PFSK-1 (cell line): Measurements from ENCODE around the gene PIGL.

Experiments used
- POLR2AphosphoS5 ChIP-seq: IDR thresholded peaks from 2 replicates; pipeline ENCODE4 v1.6.1; 2012; ENCODE audit warnings: low read depth, mild to moderate bottlenecking, control low read depth, low read length, moderate library complexity
- SIN3A ChIP-seq: IDR thresholded peaks from 2 replicates; pipeline ENCODE4 v1.6.1; 2012; ENCODE audit warnings: mild to moderate bottlenecking, low read length, moderate library complexity, borderline replicate concordance; ENCODE audit not compliant: insufficient read depth
- TAF1 ChIP-seq: IDR thresholded peaks from 2 replicates; pipeline ENCODE4 v1.6.1; 2012; ENCODE audit warnings: low read length, control low read depth, borderline replicate concordance; ENCODE audit not compliant: insufficient read depth
- TF ChIP-seq, protein P1 (sequence below), 2 experiments: IDR thresholded peaks; 2 replicates each; pipeline versions ENCODE4 v1.6.1 to v1.8.0; 2011 to 2012; ENCODE audit warnings: low read depth in 2 of 2, low read length in 2 of 2, control low read depth in 1 of 2, inconsistent platforms in 1 of 2, mild to moderate bottlenecking in 1 of 2, moderate library complexity in 1 of 2; ENCODE audit not compliant: insufficient read depth in 1 of 2

DNA sequence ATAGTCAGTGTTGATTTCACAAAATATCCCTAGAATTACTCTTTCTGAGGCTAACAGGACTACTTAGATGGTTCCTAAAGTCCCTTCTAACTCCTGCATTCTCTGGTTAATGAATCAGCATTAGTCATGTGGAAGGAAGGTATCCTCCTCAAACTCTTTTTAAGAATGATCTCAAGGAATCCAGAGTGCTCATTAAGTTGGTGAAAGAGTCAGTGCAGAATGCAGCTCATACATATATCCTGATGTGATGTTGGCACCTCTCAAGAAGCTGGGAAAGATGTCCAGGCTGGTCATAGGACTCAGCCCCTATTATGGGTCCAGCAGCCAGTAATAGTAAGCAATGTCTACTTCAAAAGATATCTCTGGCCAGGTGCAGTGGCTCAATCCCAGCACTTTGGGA lies 65.5 kb downstream of the PIGL start:
- TF ChIP-seq, protein P1, sequence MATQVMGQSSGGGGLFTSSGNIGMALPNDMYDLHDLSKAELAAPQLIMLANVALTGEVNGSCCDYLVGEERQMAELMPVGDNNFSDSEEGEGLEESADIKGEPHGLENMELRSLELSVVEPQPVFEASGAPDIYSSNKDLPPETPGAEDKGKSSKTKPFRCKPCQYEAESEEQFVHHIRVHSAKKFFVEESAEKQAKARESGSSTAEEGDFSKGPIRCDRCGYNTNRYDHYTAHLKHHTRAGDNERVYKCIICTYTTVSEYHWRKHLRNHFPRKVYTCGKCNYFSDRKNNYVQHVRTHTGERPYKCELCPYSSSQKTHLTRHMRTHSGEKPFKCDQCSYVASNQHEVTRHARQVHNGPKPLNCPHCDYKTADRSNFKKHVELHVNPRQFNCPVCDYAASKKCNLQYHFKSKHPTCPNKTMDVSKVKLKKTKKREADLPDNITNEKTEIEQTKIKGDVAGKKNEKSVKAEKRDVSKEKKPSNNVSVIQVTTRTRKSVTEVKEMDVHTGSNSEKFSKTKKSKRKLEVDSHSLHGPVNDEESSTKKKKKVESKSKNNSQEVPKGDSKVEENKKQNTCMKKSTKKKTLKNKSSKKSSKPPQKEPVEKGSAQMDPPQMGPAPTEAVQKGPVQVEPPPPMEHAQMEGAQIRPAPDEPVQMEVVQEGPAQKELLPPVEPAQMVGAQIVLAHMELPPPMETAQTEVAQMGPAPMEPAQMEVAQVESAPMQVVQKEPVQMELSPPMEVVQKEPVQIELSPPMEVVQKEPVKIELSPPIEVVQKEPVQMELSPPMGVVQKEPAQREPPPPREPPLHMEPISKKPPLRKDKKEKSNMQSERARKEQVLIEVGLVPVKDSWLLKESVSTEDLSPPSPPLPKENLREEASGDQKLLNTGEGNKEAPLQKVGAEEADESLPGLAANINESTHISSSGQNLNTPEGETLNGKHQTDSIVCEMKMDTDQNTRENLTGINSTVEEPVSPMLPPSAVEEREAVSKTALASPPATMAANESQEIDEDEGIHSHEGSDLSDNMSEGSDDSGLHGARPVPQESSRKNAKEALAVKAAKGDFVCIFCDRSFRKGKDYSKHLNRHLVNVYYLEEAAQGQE (IDR thresholded peaks at IDR 0.05; ENCODE audit: insufficient read depth in 1 of 2, low read depth in 2 of 2, low read length in 2 of 2): no peak
- TF ChIP-seq POLR2AphosphoS5 (no peak), SIN3A (no peak), TAF1 (no peak)
